ENCODE data around the gene COLEC12.
"Not testable (repeated sequence)": the region's sequence is repeated elsewhere in the genome, so short reads cannot be mapped to it uniquely, and the experiment has no call there.

Gene COLEC12

DNA sequence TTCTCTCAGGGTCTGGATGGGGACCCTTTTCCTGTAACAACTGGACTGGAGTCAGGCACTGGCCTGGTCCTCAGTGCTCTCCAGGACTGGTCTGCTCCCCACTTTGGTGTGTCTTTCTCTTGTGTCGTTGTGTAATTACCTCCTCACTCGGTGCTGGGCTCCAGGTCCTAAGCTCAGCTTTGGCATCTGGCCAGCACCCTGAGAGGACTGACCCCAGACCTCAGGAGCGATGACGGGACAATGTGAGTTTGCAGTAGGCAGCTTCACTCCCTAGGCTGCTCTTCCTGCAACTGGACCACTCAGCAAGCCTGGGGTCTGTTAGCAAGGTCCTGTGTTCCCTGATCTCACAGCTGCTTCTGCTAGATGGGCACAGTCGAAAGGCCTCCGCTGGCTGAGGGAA, 93.8 kb downstream of the COLEC12 start:
- DNase-seq, result no peak

DNA sequence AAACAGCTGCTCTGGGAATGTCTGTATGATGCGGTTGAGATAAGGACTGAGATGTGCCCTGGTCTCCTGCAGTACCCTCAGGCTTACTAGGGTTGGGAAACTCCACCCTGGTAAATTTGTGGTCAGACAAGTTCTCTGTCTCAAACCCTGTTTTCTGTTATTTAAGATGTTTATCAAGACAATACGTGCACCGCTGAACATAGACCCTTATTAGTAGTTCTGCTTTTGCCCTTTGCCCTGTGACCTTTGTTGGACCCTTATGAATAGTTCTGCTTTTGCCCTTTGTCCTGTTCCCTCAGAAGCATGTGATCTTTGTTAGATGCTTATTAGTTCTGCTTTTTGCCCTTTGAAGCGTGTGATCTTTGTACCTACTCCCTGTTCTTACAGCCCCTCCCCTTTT, 95.5 kb downstream of the COLEC12 start:
- DNase-seq, result not testable (repeated sequence)

DNA sequence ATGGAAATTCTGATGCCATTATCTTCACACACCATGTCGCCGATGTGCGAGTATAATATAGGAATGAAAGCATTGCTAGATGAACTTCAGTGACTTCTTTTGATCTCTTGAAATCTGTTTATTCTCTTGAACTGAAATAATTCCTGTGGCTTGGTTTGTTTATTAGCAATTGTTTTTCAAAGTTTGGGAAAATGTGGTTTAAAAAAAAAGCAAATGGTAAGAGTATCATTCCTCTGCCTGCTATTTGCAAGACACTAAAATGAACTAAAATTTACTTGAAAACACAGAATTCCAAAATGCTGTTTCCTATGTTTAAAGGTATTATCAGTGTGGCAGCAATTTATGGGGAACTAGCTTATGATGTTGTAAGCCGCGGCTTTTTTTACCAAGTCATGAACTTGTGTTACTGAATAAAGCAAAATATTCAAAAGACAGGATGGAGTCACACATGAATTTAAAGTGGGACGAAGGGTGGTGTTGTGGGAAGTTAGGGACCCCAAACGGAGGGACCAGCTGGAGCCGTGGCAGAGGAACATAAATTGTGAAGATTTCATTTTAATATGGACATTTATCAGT, 96.4 kb downstream of the COLEC12 start:
- no peak for DNase-seq

DNA sequence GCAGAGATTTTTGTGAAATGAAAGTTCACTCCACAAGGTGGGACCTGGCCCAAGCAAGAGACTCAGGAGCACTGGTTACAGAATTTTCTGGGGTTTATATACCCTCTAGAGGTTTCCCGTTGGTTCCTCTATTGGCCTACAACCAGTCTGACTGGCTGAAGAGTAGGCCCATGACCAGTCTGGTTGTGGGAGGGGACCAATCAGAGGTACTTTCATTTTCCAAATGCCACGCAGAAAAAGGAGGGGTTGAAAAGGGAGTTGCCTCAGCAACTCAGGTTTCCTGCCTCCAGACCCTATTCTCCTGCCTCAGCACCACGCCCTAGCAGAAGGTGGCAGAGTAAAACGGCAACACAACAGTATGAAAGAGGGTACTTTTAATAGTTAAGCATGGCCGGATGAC, 98.4 kb downstream of the COLEC12 start:
- DNase-seq, result no peak

DNA sequence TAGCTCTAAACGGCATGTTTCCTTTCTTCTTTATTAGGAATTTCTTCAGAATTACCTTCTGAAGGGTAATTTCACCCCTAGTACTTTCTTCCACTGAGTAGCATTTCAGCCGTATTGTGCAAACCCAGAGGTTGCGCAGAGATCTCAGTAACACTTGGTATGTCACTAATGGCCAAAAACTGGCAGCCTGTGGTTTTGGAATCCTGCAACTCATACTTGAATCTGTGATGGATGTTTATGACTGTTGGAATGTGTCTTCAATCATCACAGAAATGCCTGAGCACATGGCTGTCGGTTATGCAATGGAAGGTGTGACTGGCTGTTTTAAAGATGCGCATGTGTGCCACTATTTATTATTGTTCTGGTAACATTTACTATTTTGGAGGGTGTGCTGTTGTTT, 100.0 kb downstream of the COLEC12 start:
- peak; percentile 50 for DNase-seq

DNA sequence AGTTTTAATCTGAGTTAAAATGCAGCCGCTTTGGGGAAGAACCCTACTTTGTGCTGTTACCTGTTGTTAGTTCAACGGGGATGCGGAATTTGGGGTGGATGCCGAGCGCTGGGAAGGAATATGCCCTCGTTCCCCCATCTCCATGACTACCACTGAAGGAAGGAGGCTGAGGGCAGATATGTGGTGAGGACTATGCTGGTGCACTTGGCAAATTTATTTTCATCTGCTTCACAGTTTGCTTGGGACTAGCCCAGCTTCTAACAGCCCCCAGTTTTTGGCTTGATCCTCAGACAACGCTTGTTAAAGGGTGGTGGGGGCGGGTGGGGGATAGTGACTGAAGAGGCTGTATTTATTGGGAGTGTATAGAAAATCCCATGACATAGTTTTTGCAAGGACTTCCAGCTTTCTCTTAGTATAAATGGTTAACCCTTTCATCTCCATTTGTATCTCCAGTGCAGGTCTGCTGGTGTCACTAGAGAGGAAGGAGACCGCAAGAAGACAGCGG, 100.8 kb downstream of the COLEC12 start:
- peak; percentile 37 for DNase-seq

DNA sequence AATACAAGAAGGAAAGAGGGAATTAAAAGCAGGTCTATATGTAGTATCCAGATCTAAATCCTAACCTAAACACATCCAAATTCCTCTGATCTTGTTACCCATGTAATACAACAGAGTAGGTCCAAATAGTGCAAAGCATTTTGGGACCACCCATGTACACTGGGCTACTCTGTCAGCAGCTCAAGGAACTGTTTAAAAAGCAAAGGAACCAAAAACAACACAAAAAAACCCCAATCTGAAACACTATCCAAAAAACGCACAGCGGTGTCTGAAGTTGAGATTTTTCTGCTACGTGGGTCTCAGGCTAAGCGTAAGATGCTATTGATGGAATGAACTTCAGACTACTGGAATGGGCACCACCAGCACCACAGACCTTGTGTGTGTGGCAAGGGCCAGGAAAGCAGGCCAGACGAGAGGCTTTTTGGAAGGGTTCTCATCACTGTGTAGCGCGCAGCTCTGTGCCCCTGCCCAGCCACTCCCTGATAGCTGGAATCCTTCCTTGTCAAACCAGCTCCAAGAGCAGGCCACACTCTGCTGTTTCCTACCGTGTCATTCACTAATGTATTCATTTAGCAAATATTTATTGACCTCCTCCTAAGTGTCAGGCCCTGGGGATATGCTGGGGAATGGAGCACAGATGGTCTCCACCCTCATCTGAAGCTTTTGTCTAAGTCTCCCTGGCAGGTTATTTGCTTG, 101.4 kb downstream of the COLEC12 start:
- DNase-seq, result peak; percentile 52

DNA sequence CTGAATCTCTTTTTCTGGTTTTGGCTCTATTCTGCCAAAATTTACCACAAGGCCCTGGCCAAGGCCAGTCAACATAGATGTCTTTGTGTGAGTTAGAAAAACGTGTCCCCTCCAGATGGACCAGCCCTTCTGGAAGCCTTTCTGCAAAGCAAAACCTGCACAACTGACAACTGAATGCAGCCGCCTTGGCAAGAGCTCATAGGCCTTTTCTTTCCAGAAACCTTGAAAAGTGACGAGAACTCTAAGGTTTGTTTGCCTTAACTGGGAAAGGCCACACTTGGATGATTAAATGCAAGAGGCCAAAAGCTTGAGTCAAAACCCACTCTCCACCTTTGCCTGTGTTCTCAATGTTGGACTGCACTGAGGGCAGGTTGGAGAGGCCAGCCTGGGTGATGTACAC, 103.9 kb downstream of the COLEC12 start:
- DNase-seq, result no peak

DNA sequence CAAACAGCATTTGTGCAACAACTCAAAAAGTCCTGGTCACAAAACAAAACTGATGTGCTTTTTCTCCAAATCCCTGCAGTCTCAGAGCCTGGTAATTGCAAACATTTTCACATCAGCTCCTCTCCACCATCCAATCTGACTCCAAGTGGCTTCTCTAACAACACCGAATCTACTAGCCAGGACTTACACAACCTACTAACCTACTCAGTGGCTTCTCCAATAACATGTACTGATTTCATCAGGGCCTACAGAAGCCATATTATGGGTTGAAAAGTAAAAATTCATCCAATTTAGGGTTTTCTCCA, 104.3 kb downstream of the COLEC12 start:
- no peak for DNase-seq

DNA sequence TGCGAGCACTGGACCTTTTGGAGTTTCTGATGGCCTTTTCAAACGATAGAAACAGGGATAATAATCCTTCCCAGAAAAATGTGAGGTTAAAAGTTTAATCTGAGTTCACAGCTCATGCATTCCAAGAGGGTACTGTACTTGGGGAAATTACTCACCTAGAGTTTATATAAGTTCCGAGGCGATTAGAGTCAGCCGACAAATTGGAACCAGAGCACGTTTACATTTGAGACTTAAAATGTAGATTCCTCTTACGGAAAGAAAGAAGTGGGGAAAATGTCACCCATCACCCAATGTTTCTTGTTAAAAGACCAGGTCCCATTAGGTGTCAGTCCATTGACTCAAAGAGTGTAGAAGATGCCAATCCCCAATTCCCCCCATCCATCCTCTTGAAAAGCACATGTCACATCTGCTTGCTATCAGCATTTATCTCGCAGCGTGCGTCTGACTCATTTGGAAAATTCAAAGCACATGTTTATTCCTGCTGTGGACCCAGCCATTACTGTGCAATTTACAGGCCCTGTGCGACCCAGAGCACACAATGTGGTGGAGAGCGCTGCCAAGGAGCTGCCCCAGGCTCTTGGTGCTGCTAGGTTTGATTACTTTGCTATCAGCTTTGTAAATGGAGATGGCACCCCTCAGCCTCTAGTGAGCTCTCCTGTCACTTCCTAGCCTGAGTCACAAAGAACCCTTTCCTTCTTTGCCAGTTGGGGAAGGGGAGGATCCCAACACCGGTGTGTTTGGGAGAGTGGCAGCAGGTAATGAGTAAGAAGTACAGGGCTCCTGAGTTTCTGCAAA, 104.8 kb downstream of the COLEC12 start:
- peak; percentile 65 for DNase-seq

DNA sequence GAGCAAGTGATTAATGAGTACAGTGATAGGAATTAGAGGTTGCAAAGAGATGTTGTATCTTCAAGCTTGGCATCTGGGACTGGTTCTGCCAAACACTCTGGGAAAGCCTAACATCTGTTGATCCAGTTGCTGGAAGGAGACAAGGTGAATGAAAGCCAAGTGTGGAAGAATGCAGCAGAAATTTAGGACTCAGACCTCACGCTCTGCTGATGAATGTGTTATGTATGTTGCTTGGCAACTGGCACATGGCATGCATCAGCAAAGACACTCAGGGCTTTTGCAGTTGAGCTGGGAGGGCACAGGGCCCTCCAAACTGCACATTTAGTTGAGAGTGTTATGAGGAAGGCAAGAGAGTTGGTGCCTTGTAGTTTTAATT, 105.5 kb downstream of the COLEC12 start:
- peak; percentile 88 for DNase-seq

DNA sequence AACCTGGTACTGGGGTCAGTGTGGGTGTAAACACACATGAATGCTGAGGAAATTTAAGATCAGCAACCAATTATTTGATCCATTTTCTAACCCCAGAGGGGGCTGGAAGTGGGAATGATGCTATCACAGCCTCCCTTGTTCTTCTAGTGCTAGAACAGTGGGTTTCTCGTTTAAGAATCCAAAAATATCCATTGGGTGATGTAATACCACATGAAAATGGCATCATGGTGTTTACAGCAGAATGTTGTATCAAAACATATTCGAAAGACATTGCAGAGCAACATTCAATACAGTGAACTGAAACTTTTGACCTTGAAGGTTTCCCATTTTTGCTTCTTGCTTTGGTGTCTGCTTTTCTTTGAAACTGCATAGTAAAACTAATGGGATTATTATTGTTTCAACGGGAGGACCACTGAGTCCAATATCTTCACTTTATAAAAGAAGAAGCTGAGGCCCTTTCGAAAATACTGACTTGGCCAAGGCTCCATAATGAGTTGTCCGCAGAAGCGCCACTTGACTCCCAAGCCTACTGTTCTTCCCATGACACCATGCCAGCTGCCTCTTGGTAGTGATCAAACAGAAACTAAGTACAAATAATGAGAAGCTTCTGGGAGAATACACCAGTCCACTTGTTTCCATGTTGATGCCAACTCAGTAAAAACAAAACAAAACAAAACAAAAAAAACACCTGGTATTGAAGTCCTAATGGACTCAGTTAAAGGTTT, 106.1 kb downstream of the COLEC12 start:
- DNase-seq, result no peak

DNA sequence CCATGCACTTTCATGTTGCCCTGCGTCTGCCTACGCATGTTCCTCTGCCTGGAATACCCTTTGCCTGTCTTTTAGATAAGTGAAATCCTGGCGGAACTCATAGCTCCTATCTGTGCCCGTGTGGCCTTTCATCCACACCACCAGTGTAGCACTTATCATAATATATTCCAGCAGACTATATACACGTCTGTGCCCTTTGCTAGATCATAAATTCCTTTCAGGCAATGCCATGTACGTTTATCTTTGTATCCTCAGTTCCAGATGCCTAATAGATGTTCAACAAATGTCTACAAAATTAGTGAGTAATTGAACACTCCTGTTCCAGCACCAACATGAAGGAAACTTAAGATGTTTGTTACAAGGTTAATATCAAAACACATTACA, 106.9 kb downstream of the COLEC12 start:
- DNase-seq, result no peak

DNA sequence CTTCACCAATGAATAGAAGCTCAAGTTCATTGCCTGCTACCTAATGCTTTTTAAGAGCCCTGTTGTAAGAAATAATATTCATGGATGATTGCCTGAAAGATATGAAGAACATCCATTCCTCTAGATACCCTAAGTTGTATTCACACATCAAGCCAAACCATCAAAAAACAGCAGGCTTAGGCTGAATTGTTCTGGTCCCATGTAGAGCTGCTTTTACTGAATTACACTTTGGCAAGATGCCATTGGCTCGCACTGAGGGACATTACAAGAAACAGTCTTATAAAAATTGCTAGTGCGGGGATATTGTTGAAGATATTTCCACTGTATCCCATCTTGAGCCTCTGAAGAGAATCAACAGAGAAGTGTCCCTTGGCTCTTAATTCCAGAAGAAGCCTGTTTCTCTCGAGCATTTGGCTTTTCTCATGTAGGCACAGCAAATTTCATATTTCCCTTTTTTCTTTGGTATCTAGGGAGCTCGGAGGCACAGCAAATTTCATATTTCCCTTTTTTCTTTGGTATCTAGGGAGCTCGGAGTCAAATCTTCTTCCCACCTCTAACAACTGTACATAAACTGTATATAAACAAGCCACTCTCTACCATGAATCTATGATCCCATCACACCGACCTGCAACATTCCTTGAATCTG, 107.5 kb downstream of the COLEC12 start:
- DNase-seq, result peak; percentile 62

DNA sequence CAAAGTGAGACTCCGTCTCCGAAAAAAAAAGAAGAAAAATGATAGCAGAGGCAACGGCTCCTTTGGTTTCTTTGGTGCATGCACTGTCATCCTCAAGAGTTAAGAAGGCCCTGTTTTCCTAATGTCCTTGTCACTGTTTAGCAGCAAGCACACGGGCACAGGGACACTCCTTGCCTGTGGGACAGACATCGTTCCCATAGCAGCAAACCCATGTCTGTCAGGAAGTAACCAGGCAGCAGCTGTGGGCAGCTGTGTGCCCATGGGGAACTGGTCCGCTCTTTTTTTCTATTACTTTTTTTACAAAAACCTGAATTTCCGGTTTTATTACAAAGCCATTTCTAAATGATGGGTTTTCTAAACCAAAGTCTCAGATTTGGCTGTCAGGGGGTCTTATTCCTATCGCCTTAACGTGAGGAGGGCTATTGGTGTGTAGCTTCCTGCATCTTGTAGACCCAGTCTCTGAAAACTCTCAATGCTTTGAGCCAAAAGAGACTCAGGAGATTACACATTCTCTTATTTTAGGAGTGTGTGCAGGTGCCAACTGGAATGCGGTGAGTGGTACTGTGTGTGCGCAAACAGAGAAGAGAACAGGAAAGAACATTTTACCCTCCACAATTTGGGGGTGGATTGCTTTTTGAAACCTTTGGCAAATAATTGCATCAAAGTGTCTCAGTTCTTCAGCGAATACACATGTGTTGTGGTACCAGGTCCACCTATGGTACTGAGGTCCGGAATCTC, 109.6 kb downstream of the COLEC12 start:
- DNase-seq, result no peak

DNA sequence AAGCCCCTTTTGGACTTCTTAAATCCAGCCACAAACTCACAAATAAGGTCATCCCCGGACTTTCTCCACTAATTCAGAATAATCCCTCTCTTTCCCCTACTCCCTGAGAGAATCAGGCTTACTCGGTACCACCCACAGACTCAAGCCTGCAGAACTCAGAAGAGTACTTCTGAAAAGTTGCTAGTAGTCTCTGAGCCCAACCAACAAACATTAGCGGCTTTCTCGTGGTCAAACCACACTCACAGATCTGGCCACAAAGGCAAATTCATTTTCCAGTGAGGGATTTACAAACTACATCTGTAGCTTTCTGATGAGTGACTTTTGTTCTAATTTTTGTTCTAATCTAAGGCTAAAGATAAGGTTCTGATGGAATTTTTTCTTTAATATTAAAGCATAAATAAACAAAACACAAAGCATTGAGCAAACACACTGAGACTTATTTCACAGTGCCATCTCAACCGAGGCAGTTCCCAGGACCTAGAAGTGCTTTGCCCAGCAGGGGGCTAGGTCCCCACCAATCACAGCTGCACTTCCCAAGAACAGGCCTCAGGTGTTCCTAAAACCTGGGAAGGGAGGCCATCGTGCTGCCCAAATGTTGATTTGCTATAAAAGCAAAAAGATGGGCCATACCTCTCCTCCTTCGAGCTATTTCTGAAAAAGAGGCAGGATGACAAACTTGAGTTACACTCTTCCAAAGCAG, 110.7 kb downstream of the COLEC12 start:
- DNase-seq, result peak; percentile 64

DNA sequence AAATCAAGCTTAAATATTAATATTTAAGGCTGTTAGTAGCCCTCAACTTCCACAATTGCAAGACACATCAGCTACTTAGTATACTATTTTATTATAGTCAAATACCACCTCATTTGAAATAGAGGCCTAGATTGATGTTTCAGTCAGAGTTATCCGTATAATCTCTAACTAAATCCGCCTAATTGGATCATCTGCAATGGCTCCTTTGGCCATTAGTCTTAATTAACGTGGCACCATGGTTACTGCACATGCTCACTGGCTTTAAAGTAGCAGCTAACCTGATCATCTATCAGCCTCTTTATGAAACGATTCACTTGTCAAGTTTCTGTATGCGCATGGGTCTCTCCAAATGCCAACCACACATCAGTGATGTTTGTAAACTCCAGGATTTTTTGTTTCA, 112.3 kb downstream of the COLEC12 start:
- no peak for DNase-seq

DNA sequence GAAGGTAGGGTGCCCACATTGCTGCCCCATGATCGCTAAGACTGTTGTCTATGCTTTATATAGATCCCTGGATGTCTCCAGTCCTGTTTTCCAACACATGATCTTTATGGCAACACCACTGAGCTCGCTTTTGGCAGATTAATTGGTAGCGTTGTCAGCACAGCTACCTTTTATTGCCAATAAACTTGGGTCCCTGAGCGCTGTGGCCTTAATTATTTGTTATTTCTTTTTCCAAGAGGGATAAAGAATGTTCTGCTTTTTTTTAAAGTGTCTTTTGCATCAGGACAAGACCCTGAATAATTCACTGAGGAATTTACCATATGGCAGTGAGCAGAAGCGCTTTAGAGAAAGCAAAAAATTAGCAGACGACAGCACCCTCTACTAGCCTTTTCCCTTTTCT, 113.5 kb downstream of the COLEC12 start:
- no peak for DNase-seq

DNA sequence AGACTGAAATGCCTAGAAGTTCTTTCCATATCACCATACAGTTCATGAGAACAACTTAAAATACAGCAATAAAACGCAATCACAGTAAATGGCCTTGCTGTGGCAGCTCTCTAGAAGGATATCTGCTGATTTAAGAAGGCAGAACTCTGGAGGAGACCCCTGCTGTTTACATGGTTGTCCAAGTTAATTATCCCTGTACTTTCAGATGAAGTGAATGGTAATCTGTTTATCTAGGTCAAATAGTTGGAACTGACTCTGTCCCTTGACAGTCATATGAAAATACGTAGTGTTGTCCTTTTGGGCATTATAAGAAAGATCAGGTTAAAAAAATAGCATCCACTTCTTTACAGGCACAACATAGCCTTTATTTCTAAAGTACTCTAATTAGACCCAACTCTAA, 115.6 kb downstream of the COLEC12 start:
- no peak for DNase-seq

DNA sequence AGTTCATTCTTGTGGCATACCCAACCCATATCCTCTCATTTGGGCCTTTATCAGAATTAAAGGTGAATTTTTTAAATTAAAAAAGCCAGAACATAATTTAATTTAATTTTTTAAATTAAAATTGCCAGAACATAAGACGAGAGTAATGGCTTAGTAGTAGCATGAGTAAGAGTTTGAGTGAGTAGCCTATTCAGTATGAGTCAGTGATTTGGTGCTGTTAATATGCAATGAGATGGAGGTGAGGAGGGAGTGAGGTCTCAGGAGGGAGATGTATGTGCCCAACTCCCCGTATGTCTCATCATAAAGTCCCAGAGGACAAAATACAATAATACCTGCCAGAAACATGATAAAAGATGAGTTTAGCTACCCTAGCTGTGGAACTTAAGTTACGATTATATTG, 117.4 kb downstream of the COLEC12 start:
- no peak for DNase-seq

DNA sequence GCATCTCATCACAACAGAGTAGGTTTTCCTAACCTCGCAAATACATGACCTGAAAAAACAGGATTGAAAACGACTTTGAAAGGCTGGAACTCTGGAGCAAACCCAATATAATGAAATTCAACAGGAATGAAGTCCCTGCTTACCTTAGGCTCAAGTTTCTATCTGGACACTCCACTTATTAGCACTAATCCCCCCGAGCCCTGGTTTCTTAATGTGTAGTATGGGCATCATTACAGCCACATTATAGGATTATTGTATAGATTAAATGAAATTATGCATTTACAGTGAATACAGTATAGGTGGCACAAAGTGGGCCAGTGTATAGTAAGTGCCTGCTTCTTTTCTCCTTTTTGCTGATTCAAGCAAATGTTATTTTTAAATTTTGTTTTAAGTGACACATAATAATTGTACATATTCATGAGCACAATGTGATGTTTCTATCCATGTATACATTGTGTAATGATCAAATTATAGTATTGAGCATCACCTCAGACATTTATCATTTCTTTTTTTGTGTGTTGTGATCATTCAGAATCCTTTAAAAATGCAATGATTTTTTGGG, 118.0 kb downstream of the COLEC12 start:
- no peak for DNase-seq

All from femur (tissue), 1 donor.